ENCODE data around the gene COX5B. TPM values are rescaled to one million over a fixed set of nuclear protein-coding genes. Genes with fewer than 3 reads are reported as not detected.

COX5B gene
- total RNA-seq, 2 experiments from 2014 or later = 233 to 238 TPM

- ATAC-seq = no peak
- Mint-ChIP-seq H3K4me3 (no peak overlapping the region), H3K27me3 (no peaks in the 10 kb centered on the region), H3K9me3 (no peaks in the 10 kb centered on the region), H3K4me1 (ENCODE audit: low read depth) (peaks cover 36% of the 10 kb centered on the region), H3K36me3 (ENCODE audit: low read depth) (peaks cover 70% of the 10 kb centered on the region), H3K27ac (no peak overlapping the region)
- intact Hi-C loops (cut with micrococcal nuclease) = no loop called here
- DNase-seq = no peak
- ChIA-PET CTCF (interaction anchor here (0.8 kb wide), 1 partner anchor 9 kb away, joined by 3 read pairs; no protein-coding TSS in a partner anchor), POLR2A (interaction anchor here (1.0 to 4.9 kb wide), 2 partner anchors 10 to 12 kb away, joined by 8 to 36 read pairs; partner anchors contain the start of gene COX5B)
- TF ChIP-seq, protein P1, sequence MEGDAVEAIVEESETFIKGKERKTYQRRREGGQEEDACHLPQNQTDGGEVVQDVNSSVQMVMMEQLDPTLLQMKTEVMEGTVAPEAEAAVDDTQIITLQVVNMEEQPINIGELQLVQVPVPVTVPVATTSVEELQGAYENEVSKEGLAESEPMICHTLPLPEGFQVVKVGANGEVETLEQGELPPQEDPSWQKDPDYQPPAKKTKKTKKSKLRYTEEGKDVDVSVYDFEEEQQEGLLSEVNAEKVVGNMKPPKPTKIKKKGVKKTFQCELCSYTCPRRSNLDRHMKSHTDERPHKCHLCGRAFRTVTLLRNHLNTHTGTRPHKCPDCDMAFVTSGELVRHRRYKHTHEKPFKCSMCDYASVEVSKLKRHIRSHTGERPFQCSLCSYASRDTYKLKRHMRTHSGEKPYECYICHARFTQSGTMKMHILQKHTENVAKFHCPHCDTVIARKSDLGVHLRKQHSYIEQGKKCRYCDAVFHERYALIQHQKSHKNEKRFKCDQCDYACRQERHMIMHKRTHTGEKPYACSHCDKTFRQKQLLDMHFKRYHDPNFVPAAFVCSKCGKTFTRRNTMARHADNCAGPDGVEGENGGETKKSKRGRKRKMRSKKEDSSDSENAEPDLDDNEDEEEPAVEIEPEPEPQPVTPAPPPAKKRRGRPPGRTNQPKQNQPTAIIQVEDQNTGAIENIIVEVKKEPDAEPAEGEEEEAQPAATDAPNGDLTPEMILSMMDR (IDR thresholded peaks at IDR 0.05) = no peak
These were observed 12.3 kb downstream of the COX5B start for GRCh38 chr2:97657986-97658690.

- CTCF ChIA-PET = interaction anchor here (0.6 to 1.0 kb wide), 2 partner anchors 68 to 860 kb away, joined by 3 to 4 read pairs; no protein-coding TSS in a partner anchor
- no peak overlapping the region for H3K27ac Mint-ChIP-seq
- no peak for ATAC-seq
- POLR2A ChIA-PET = interaction anchor here (8.6 kb wide), 1 partner anchor 9 kb away, joined by 210 read pairs; the partner anchor contains the start of gene COX5B
- intact Hi-C loops (cut with micrococcal nuclease) = no loop called here
- no peak for DNase-seq
- TF ChIP-seq, protein P1 (IDR thresholded peaks at IDR 0.05) = no peak
- H3K9me3 Mint-ChIP-seq = no peaks in the 10 kb centered on the region
- no peaks in the 10 kb centered on the region for H3K27me3 Mint-ChIP-seq
- peaks cover 36% of the 10 kb centered on the region for H3K4me1 Mint-ChIP-seq (ENCODE audit: low read depth)
- no peak overlapping the region for H3K4me3 Mint-ChIP-seq
- peaks cover 66% of the 10 kb centered on the region for H3K36me3 Mint-ChIP-seq (ENCODE audit: low read depth)
These were observed 12.9 kb downstream of the COX5B start for GRCh38 chr2:97658691-97659157.

DNA sequence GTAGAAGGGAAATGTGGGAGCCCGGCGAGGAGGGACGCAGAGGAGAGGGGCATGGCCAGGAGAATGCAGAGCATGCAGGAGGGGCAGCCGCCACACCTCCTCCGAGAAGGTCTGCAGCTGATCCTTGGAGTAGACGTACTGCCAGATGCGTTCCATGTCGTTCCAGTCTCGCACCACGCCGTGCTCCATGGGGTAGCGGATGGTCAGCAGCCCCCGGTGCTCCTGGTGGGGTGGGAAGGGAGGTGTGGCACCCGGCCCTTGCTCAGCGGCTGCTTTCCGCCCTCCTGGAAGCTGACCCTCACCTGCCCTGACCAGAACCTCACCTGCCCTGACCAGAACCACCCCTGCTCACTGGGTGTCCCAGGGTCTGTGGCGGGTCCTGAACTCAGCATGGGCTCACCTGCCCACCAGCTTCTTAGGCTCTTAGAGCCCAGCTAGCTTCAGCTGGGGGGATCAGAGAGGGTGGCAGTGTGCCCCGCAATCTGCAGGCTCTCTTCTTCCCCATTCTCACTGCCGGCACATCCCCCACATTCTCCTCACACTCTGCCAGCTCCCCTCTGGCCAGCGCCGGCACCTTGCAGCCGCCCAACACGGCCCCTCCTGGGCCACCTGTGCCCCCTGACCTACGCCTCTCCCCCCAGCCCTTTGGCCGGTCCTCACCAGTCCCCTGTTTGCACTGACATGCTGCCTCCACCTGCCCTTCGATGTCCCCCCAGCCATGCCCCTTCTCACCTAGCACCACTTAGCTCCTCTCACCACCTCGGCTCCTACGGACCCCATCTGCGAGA, 13.6 kb downstream of the COX5B start:
- Mint-ChIP-seq H3K9me3 (no peaks in the 10 kb centered on the region), H3K27ac (peak overlapping the region; percentile 57), H3K4me1 (ENCODE audit: low read depth) (peaks cover 32% of the 10 kb centered on the region), H3K36me3 (ENCODE audit: low read depth) (peaks cover 59% of the 10 kb centered on the region), H3K27me3 (no peaks in the 10 kb centered on the region), H3K4me3 (no peak overlapping the region)
- ChIA-PET POLR2A (interaction anchor here (1.0 to 8.6 kb wide), 4 partner anchors 10 to 69 kb away, joined by 3 to 210 read pairs (median 5); partner anchors contain the start of genes C2orf92 and COX5B), CTCF (interaction anchor here (0.6 to 6.7 kb wide), 5 partner anchors 9 to 859 kb away, joined by 3 to 68 read pairs (median 3); partner anchors contain the start of gene COX5B)
- DNase-seq (no peak), ATAC-seq (no peak)
- intact Hi-C loops (cut with micrococcal nuclease) = no loop called here
- TF ChIP-seq, protein P1 (IDR thresholded peaks at IDR 0.05) = no peak

DNA sequence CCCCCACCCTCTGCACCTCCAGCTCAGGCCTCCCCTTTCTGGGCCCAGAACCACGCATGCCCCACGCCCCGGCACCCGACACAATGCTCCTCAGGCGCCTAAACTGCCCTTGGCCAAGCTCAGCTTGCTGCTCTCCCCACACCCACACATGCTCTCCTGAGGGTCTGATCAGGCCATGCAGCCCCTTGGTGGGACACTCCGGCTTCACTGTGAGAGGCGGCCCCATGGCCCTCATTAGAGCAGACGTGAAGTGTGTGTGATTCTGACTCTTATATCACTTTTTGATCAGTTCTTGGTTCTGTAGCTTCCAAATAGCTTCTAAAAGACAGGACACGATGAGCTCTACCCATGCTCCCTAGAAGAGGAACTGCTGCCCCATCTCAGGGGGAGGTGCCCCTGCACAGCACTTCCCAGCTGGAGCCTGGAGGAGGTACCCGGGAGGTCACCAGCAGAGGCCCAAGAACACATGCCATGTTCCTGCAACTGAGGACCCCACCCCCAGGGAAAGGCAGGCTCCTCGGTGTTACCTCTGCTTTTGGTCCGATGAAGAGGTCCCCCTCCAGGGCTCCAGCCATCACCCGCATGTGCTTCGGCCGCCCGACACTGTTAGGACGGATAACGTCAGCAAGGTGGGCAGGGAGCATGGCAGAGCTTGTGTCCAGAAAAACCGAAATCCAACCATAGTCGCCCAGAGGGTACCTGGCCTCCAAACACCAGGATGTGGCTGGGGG, 14.3 kb downstream of the COX5B start:
- H3K27ac Mint-ChIP-seq = peak overlapping the region; percentile 99
- POLR2A ChIA-PET = interaction anchor here (0.7 to 8.6 kb wide), 6 partner anchors 10 to 69 kb away, joined by 3 to 210 read pairs (median 4); partner anchors contain the start of genes C2orf92, COX5B and ZAP70
- CTCF ChIA-PET = interaction anchor here (0.6 to 6.7 kb wide), 5 partner anchors 10 to 70 kb away, joined by 3 to 137 read pairs (median 4); partner anchors contain the start of gene COX5B
- no peaks in the 10 kb centered on the region for H3K9me3 Mint-ChIP-seq
- ATAC-seq = no peak
- H3K36me3 Mint-ChIP-seq (ENCODE audit: low read depth) = peaks cover 51% of the 10 kb centered on the region
- TF ChIP-seq, protein P1 (IDR thresholded peaks at IDR 0.05) = no peak
- H3K4me1 Mint-ChIP-seq (ENCODE audit: low read depth) = peaks cover 30% of the 10 kb centered on the region
- no peaks in the 10 kb centered on the region for H3K27me3 Mint-ChIP-seq
- no peak for DNase-seq
- no peak overlapping the region for H3K4me3 Mint-ChIP-seq
- intact Hi-C loops (cut with micrococcal nuclease) = no loop called here
